ENCODE data around the gene CALN1. TPM values are rescaled to one million over a fixed set of nuclear protein-coding genes. Genes with fewer than 3 reads are reported as not detected.

Gene CALN1
- total and polyA plus RNA-seq, 2 of the 8 experiments (the other 6 are each of a cell fraction or from before 2014, with no cell fraction given): 6.4 to 15.2 TPM

GRCh38 chr7:72336382-72336631 lies 75.8 kb downstream of the CALN1 start (continued):
- no peak for TF ChIP-seq RFX5 (IDR thresholded peaks at IDR 0.05; ENCODE audit: borderline replicate concordance, low read depth, low read length)

Data from H1 (cell line).